Fibroblast of the aortic adventitia (primary cell): ENCODE measurements around the gene MEI4. TPM values are rescaled to one million over a fixed set of nuclear protein-coding genes. Genes with fewer than 3 reads are reported as not detected.
"Not testable (repeated sequence)": the region's sequence is repeated elsewhere in the genome, so short reads cannot be mapped to it uniquely, and the experiment has no call there.

ENCODE experiments used
- DNase-seq: peaks from one replicate; pipeline ENCODE4 v3.0.0-alpha.2; 2010; ENCODE audit warnings: low read depth
- H3K4me3 ChIP-seq: 2 replicates; pipeline ENCODE4 v1.5.1; 2011; ENCODE audit warnings: low read depth, mild to moderate bottlenecking, control low read depth, low read length, moderate library complexity
- CTCF ChIP-seq: IDR thresholded peaks from 2 replicates; pipeline ENCODE4 v1.5.1; 2011; ENCODE audit warnings: mild to moderate bottlenecking, low read length, control low read depth, inconsistent platforms; ENCODE audit not compliant: insufficient read depth
- total RNA-seq: library from RNA; depleted of rRNA; stranded (reverse); fragments of >200 nt; gene quantifications from 2 replicates; pipeline ENCODE4 v1.2.3, GENCODE V29; 2012; ENCODE audit warnings: low replicate concordance

MEI4 gene
- total RNA-seq, 1 donor = not detected

- H3K4me3 ChIP-seq = no peak overlapping the region
- no peak for TF ChIP-seq CTCF
- no peak for DNase-seq
Observed at GRCh38 chr6:77829736-77830135, 176.9 kb downstream of the MEI4 start.

- not testable (repeated sequence) for DNase-seq, H3K4me3 ChIP-seq
Observed at GRCh38 chr6:77833749-77834148, 180.9 kb downstream of the MEI4 start.

GRCh38 chr6:77834591-77834996, 181.8 kb downstream of the MEI4 start:
- no peak for DNase-seq
- no peak overlapping the region for H3K4me3 ChIP-seq
- no peak for TF ChIP-seq CTCF

- H3K4me3 ChIP-seq = no peak overlapping the region
- no peak for DNase-seq
- TF ChIP-seq CTCF = no peak
Observed at GRCh38 chr6:77837034-77837784, 184.4 kb downstream of the MEI4 start.

GRCh38 chr6:77839292-77839691, 186.5 kb downstream of the MEI4 start:
- no peak for TF ChIP-seq CTCF

GRCh38 chr6:77844822-77845221, 192.0 kb downstream of the MEI4 start:
- DNase-seq = no peak
- no peak overlapping the region for H3K4me3 ChIP-seq
- TF ChIP-seq CTCF = no peak

More at GRCh38 chr6:77839292-77839691, 186.5 kb downstream of the MEI4 start:
- DNase-seq = no peak
- no peak overlapping the region for H3K4me3 ChIP-seq

GRCh38 chr6:77853401-77853800, 200.6 kb downstream of the MEI4 start:
- TF ChIP-seq CTCF = no peak
- no peak overlapping the region for H3K4me3 ChIP-seq
- no peak for DNase-seq
